SU-DHL-6 (cell line): Measurements from ENCODE around the gene PROSER3.

Experiments
- CTCF ChIP-seq: fragments of 200-600 bp; sonication (generic); IDR thresholded peaks from one replicate; pipeline ENCODE4 v1.5.1; 2017; ENCODE audit warnings: antibody characterized with exemption, mild to moderate bottlenecking, low read length, moderate library complexity; ENCODE audit not compliant: insufficient read depth, poor library complexity, severe bottlenecking
- EZH2phosphoT487 ChIP-seq: fragments of 200-600 bp; sonication (generic), shearing (Covaris generic); conservative IDR thresholded peaks from 2 replicates; pipeline ENCODE4 v1.6.1; 2018; ENCODE audit warnings: mild to moderate bottlenecking, antibody characterized with exemption, low read length, moderate library complexity, mixed read lengths

DNA sequence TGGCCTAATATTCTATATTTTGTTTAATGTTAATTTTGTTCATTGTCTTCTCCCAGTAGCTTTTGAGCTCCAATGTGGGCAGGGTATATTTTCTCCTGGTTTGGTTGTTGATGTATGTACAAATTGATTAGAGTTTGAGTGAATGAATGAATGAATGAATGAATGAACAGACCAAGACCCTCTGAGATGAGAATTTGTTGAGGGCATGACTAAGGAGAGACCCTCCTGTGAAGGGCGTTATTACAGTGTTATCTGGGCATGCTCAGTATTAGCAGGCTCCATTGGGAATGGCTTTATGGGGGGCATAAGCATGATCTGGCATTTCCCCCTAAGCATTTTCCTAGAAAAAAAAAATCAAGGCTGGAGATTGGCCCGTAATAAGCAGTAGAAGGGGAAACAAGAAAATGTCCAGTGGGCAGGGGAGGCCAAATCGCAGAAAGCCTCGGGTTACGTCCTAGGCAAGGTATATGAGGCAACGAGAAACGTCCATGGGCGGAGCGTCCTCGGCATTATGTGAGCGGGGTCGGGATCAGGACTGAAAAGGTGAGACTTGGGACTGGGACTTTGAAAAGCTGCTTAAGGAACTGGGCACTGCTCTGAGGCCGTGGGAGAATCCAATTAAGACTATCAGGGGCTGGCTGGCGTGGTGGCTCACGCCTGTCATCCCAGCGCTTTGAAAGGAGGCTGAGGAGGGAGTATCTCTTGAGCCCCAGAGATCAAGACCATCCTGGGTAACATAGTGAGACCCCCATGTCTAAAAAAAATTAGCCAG, 16.5 kb downstream of the PROSER3 start:
- TF ChIP-seq CTCF (no peak), EZH2phosphoT487 (no peak)
